GM21515 (cell line): ENCODE results near the gene ZNF575.
"Not testable (repeated sequence)": the region's sequence is repeated elsewhere in the genome, so short reads cannot be mapped to it uniquely, and the experiment has no call there.

Experiments used
- ATAC-seq: cut with Tn5 transposase; IDR thresholded peaks from one replicate; pipeline ENCODE4 v1.9.1; 2021; ENCODE audit not compliant: unreplicated experiment

Gene ZNF575

GRCh38 chr19:43540381-43540780 is 7.4 kb downstream of the ZNF575 start:
- ATAC-seq = no peak

- no peak for ATAC-seq
Measured at GRCh38 chr19:43541920-43542650, 9.1 kb downstream of the ZNF575 start.

GRCh38 chr19:43544077-43544476 is 11.1 kb downstream of the ZNF575 start:
- ATAC-seq = no peak

- ATAC-seq = no peak
Measured at GRCh38 chr19:43545276-43545675, 12.3 kb downstream of the ZNF575 start.

- no peak for ATAC-seq
Measured at GRCh38 chr19:43545981-43546380, 13.0 kb downstream of the ZNF575 start.

GRCh38 chr19:43546581-43546980 is 13.6 kb downstream of the ZNF575 start:
- ATAC-seq = no peak

GRCh38 chr19:43547926-43548325 is 14.9 kb downstream of the ZNF575 start:
- ATAC-seq = not testable (repeated sequence)

GRCh38 chr19:43548706-43549105 is 15.7 kb downstream of the ZNF575 start:
- ATAC-seq = no peak

- no peak for ATAC-seq
Measured at GRCh38 chr19:43551399-43552197, 18.6 kb downstream of the ZNF575 start.

- ATAC-seq = no peak
Measured at GRCh38 chr19:43552198-43552450, 19.1 kb downstream of the ZNF575 start.

GRCh38 chr19:43552616-43553015 is 19.6 kb downstream of the ZNF575 start:
- ATAC-seq = no peak

- no peak for ATAC-seq
Measured at GRCh38 chr19:43553656-43554055, 20.7 kb downstream of the ZNF575 start.

- no peak for ATAC-seq
Measured at GRCh38 chr19:43554317-43554895, 21.4 kb downstream of the ZNF575 start.

- no peak for ATAC-seq
Measured at GRCh38 chr19:43555185-43555770, 22.3 kb downstream of the ZNF575 start.

- ATAC-seq = no peak
Measured at GRCh38 chr19:43560687-43561086, 27.7 kb downstream of the ZNF575 start.

GRCh38 chr19:43561139-43561970 is 28.4 kb downstream of the ZNF575 start:
- ATAC-seq = no peak

GRCh38 chr19:43562226-43562697 is 29.3 kb downstream of the ZNF575 start:
- ATAC-seq = no peak

GRCh38 chr19:43562698-43563241 is 29.8 kb downstream of the ZNF575 start:
- ATAC-seq = no peak

- ATAC-seq = no peak
Measured at GRCh38 chr19:43563816-43564457, 30.9 kb downstream of the ZNF575 start.

GRCh38 chr19:43564800-43565199 is 31.8 kb downstream of the ZNF575 start:
- no peak for ATAC-seq
